A549 (cell line): ENCODE measurements around the gene GSDMA.

Experiments used
- CBX8 ChIP-seq: fragments of 200-600 bp; sonication (generic); IDR thresholded peaks from 2 replicates; pipeline ENCODE4 v1.6.1; 2016
- CTCF ChIP-seq: fragments of >200 bp; sonication (Bioruptor Twin); formaldehyde crosslinking; IDR thresholded peaks from 3 replicates; pipeline ENCODE4 v1.5.1; 2016
- EP300 ChIP-seq, 2 experiments: fragments of >200 bp; sonication (Bioruptor Twin); formaldehyde crosslinking; IDR thresholded peaks; 2 replicates in 1 of 2; 3 replicates in 1 of 2; pipeline ENCODE4 v1.6.1; 2016 to 2017
- MYC ChIP-seq: IDR thresholded peaks from 2 replicates; pipeline ENCODE4 v1.6.1; 2012; ENCODE audit warnings: mild to moderate bottlenecking, inconsistent platforms, low read length, improper control_type of control experiment, borderline replicate concordance
- POLR2A ChIP-seq: IDR thresholded peaks from 2 replicates; pipeline ENCODE4 v1.6.1; 2012; ENCODE audit warnings: mild to moderate bottlenecking, low read length
- POLR2AphosphoS2 ChIP-seq: conservative IDR thresholded peaks from 2 replicates; pipeline ENCODE4 v1.6.1; 2012; ENCODE audit warnings: low read length, improper control_type of control experiment, inconsistent platforms
- RAD21 ChIP-seq, 2 experiments: fragments of >200 bp in 1 of 2; sonication (Bioruptor Twin) in 1 of 2; formaldehyde crosslinking in 1 of 2; IDR thresholded peaks in 1 of 2; conservative IDR thresholded peaks in 1 of 2; 2 replicates in 1 of 2; 3 replicates in 1 of 2; pipeline ENCODE4 v1.6.1; 2012 to 2018; ENCODE audit warnings: inconsistent platforms in 1 of 2
- REST ChIP-seq: fragments of 200-600 bp; sonication (generic); IDR thresholded peaks from 2 replicates; pipeline ENCODE4 v1.6.1; 2016; ENCODE audit warnings: antibody characterized with exemption, mild to moderate bottlenecking, moderate library complexity
- RFX5 ChIP-seq: fragments of 450-650 bp; IDR thresholded peaks from 2 replicates; pipeline ENCODE4 v1.7.1; 2014; ENCODE audit warnings: antibody characterized with exemption, mild to moderate bottlenecking, moderate library complexity
- RNF2 ChIP-seq: fragments of 200-600 bp; sonication (generic); IDR thresholded peaks from 2 replicates; pipeline ENCODE4 v1.6.1; 2016; ENCODE audit warnings: low read depth, mild to moderate bottlenecking, antibody characterized with exemption, moderate library complexity, borderline replicate concordance
- SMC3 ChIP-seq: fragments of >200 bp; sonication (Bioruptor Twin); formaldehyde crosslinking; IDR thresholded peaks from 3 replicates; pipeline ENCODE4 v1.6.1; 2018; ENCODE audit warnings: inconsistent platforms
- TP53 ChIP-seq: fragments of 250-450 bp; sonication (Bioruptor Pico); IDR thresholded peaks from 2 replicates; pipeline ENCODE4 v1.5.0; 2021; ENCODE audit warnings: mild to moderate bottlenecking, moderate library complexity
- TF ChIP-seq, protein P1 (sequence below): fragments of 450-650 bp; IDR thresholded peaks from 2 replicates; pipeline ENCODE4 v1.6.1; 2014; ENCODE audit warnings: antibody characterized with exemption

GRCh38 chr17:39955726-39956225, 7.0 kb upstream of the GSDMA start:
- no peak for TF ChIP-seq CBX8
- no peak for TF ChIP-seq POLR2A
- TF ChIP-seq CTCF, result no peak
- no peak for TF ChIP-seq REST
- TF ChIP-seq TP53 (CRISPR knock-in tag), result no peak
- TF ChIP-seq RAD21 (conservative IDR thresholded peaks at IDR 0.05 in 1 of 2, IDR thresholded peaks at IDR 0.05 in 1 of 2), result no peak
- no peak for TF ChIP-seq MYC
- TF ChIP-seq, protein P1, sequence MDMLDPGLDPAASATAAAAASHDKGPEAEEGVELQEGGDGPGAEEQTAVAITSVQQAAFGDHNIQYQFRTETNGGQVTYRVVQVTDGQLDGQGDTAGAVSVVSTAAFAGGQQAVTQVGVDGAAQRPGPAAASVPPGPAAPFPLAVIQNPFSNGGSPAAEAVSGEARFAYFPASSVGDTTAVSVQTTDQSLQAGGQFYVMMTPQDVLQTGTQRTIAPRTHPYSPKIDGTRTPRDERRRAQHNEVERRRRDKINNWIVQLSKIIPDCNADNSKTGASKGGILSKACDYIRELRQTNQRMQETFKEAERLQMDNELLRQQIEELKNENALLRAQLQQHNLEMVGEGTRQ, result no peak
- TF ChIP-seq POLR2AphosphoS2, result no peak
- no peak for TF ChIP-seq SMC3
- no peak for TF ChIP-seq RNF2
- TF ChIP-seq EP300 (IDR thresholded peaks at IDR 0.05), result no peak
- TF ChIP-seq RFX5, result no peak
